GM10266 (cell line): ENCODE measurements around the gene SORBS1.

ENCODE experiments used
- DNase-seq: peaks from one replicate; pipeline ENCODE4 v3.0.0; 2012; ENCODE audit errors: extremely low spot score
- TF ChIP-seq, protein P1 (sequence below): IDR thresholded peaks from 2 replicates; pipeline ENCODE4 v1.5.1; 2012; ENCODE audit warnings: mild to moderate bottlenecking, low read depth; ENCODE audit not compliant: control insufficient read depth, insufficient read depth; ENCODE audit errors: missing control alignments

SORBS1 gene

DNA sequence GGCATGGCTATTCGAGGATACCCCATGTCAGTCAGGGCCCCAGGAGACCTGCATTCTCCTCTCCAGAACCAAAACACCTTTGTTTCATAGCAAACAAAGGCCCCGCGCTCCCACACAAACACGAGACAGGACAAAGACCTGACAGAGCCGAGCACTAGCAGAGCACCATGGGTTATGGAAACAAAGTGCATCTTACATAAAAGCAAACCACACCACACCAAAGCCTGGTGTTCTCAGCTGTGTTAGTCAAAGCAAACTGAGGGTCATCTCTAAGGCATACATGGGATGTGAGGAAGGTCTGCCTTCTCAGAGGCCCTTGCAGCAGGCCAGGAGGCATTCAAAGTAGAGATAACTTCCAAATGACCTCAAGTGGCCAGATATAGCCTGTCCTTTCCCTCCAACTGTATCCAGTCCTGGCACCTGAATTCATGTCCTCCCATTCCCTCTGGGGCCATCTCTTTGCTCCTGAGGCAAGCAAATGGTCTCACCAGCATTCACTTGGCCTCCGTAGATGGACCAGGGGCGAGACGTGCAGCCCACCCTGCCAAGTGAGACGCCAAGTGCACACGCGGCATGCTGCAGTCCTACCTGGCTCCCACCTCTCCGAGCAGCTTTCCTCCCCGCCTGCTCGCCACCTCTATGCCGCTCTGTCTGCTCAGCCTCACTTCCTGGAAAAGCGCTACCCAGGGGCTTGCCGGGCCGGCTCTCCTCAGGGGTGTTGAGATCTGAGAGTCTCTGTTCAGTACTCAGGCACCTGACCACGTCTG, 225.1 kb downstream of the SORBS1 start:
- no peak for DNase-seq
- TF ChIP-seq, protein P1, sequence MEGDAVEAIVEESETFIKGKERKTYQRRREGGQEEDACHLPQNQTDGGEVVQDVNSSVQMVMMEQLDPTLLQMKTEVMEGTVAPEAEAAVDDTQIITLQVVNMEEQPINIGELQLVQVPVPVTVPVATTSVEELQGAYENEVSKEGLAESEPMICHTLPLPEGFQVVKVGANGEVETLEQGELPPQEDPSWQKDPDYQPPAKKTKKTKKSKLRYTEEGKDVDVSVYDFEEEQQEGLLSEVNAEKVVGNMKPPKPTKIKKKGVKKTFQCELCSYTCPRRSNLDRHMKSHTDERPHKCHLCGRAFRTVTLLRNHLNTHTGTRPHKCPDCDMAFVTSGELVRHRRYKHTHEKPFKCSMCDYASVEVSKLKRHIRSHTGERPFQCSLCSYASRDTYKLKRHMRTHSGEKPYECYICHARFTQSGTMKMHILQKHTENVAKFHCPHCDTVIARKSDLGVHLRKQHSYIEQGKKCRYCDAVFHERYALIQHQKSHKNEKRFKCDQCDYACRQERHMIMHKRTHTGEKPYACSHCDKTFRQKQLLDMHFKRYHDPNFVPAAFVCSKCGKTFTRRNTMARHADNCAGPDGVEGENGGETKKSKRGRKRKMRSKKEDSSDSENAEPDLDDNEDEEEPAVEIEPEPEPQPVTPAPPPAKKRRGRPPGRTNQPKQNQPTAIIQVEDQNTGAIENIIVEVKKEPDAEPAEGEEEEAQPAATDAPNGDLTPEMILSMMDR, result no peak

DNA sequence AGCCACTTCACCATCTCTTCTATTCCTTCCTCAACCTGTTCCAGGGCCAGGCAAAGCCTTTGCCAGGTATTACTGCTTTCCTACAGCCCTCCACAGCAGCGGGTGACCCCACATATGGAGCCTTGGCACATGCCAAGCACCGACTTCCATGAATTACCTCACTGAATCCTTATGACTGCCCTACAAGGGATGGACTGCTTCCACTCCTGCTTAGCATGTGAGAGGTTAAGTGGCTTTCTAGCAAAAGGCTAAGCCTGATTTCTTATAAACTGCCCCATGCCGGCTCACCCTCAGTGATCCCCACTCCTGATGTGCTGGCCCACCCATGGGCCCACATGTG, 226.4 kb downstream of the SORBS1 start:
- TF ChIP-seq, protein P1, result no peak
- DNase-seq, result no peak

DNA sequence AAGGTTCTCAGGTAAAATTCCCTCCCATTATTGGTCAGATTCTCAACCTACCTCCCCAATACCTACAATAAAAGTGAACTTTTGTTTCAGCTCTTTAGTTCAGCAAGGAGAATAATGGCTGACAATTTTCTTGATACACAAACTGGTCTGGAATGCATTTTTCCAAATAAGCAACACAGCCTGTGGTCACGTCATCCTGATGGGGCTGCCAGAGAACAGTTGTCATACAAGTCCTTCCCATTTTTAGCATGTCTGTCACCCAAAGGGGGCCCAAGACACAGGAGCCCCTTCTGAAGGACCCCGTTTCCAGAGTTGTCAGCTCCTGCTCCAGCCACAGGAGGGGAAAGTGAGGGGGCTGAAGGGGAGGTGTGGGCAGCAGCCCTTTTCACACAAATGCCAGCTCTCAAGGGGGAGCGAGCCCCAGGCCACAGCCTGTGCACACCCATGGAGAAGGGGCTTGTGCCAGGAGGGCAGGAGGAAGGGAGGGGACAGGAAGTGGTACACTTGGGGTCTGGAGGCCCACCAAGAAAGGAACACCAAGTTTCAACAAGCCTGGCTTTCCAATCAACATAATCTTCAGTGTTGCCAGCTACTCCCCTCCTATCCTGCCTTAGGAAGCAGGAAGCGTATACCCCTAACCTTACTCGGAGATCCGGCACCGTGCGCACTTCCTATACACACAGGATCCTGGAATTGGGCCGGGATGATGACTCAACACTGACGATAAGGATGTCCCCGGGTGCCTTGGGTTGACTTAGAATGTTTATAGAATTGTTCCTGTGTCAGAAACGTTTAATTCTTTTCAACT, 227.0 kb downstream of the SORBS1 start:
- DNase-seq, result no peak
- TF ChIP-seq, protein P1, result no peak

DNA sequence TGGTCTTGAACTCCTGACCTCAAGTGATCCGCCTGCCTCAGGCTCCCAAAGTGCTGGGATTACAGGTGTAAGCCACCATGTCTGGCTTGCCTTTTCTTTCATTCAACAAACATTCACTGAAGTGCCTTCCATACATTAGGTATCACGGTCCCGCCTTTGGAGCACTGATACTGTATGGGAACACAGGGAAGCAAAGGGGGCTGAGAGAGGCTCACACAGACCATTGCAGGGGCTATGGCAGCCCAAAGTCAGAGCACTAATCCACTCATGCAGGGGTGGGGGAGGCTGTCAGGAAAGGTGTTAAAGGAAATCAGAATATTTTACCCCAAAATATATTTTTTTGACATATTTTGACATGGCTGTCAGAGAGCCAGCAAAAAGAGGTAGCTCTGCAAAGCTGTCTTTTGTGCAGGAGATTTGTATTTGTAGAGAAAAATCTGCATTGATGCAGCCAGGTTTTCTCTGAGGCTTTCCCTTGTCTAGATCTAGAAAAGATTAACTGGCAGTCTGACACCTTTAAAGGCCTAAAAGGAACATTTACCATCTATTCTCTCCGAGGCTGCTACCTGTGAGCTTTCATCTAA, 228.4 kb downstream of the SORBS1 start:
- DNase-seq, result no peak
- TF ChIP-seq, protein P1, result no peak

DNA sequence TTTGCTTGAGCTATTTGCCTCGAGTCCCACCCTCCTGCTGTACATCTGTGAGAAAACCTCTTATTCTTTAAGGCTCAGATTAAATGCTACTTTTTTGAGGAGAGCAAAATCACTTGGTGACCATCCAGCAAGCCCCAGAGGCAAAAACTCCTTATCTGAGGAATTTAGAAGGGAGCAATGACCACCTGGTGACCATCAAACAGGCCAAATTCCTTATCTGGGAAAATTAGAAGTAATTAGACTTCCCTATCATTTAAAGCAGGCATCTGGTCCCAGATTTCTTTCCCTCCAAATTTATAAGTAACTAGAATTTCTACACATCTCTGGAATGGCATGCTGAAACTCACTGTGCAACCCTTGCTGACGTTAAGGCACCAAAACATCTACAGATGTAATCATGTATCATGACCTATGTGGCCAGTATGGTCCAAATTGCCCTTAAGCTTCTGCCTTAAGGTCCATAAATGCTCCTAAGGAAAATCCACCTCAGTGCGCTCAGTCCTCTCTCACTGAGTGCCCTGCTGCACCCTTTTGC, 229.5 kb downstream of the SORBS1 start:
- TF ChIP-seq, protein P1, result no peak
- no peak for DNase-seq

DNA sequence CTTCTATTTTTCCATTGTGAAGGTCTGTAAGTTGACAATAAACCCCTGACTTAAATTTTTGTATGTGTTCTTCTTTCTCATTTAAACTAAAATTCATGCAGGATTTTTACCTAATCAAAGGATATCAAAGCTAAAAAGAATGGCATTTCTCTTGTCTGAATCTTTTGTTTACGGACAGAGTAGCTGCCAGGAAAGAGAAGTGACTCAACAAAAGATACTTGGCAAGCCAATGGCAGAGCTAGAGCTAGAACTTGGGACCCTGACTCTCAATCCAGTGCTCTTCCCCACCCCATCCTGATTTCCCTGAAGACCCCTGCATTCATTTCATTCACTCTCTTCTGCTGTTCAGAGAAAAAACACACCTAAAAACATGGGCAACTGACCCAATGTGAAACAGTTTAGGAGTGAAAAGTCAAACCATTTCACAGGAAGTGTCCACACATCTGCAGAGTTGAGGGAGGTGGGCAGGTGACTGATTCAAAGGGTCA, 230.2 kb downstream of the SORBS1 start:
- no peak for DNase-seq
- TF ChIP-seq, protein P1, result no peak
